Loucy (cell line): ENCODE results near the gene TMEM215.

Source experiments
- CTCF ChIP-seq: fragments of 200-600 bp; sonication (generic); conservative IDR thresholded peaks from 2 replicates; pipeline ENCODE4 v1.5.1; 2014; ENCODE audit warnings: mild to moderate bottlenecking, antibody characterized with exemption, low read length
- EZH2phosphoT487 ChIP-seq: fragments of 200-600 bp; IDR thresholded peaks from 2 replicates; pipeline ENCODE4 v1.6.1; 2018; ENCODE audit warnings: antibody characterized with exemption, mild to moderate bottlenecking, moderate library complexity, borderline replicate concordance

GRCh38 chr9:32755730-32756129, 27.6 kb upstream of the TMEM215 start:
- TF ChIP-seq CTCF (no peak), EZH2phosphoT487 (no peak)
